ENCODE measurements around the gene CCDC13. TPM values are rescaled to one million over a fixed set of nuclear protein-coding genes. Genes with fewer than 3 reads are reported as not detected.

CCDC13 gene
- polyA plus RNA-seq, 3 donors, result 0.44 to 0.85 (median 0.56) TPM

DNA sequence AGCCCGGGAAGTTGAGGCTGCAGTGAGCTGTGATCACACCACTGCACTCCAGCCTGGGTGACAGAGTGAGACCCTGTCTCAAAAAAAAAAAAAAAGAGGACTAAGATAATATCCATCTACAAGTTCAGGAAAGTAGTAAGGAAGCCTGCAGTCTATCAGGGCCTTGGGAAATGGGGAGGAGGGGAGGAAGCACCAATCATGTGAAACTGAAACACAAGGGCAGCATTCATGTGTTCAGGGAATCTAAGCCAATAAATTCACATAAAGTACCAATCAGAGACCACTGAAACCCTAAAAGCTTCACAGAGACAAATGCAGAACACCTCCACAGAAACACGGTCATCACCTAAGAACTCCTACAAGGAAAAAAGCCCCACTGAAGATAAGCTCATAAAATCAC lies 47.6 kb downstream of the CCDC13 start:
- H3K27ac ChIP-seq (ENCODE audit: low read depth, low read length), result no peak overlapping the region
- 79 to 85% (median 80%) methylated on average over 2 of the region's 2 CpGs for WGBS, 3 donors

DNA sequence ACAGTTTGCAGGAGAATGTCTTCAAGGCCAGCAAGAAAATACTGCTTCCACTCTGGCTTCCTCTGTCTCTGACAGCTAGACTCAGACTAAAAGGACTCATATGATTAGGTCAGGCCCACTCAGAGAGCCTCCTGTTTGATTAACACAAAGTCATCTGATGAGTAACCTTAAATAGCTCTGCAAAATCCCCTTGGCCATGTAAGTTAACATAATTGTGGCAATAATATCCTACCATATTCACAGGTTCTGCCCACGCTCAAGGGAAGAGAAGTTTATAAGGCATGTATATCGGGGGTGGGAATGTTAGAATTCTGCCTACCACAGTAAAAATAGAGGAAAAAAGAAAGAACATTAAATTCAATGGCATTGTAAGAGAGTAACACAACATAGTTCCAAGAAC lies 49.8 kb downstream of the CCDC13 start:
- WGBS, 3 donors, result 93 to 97% (median 95%) methylated on average over 2 of the region's 2 CpGs
- no peak overlapping the region for H3K27ac ChIP-seq (ENCODE audit: low read depth, low read length)

Other genes with a start within 250 kb of the CCDC13 start
- 10 to 100 TPM; 26.0 to 45.0 (median 28.4) TPM for gene SEC22C, start 191.3 kb downstream of the CCDC13 start, polyA plus RNA-seq
- 10 to 100 TPM; 16.3 to 36.0 (median 20.6) TPM for gene SS18L2, start 182.4 kb downstream of the CCDC13 start, polyA plus RNA-seq
- 10 to 100 TPM; 15.3 to 27.9 (median 20.2) TPM for gene NKTR, start 172.6 kb downstream of the CCDC13 start, polyA plus RNA-seq
- gene ZBTB47, start 119.6 kb downstream of the CCDC13 start, polyA plus RNA-seq, result 10 to 100 TPM; 10.5 to 82.4 (median 28.1) TPM
- gene KLHL40, start 87.7 kb downstream of the CCDC13 start, polyA plus RNA-seq, result under 1 TPM in 2 of 3 donors, not detected in 1; 0.03 to 0.41 TPM
- gene HHATL, start 70.5 kb downstream of the CCDC13 start, polyA plus RNA-seq, result 1 to 10 TPM in 2 of 3 donors, under 1 TPM in 1; 0.15 to 2.0 (median 1.6) TPM
- gene HIGD1A, start 31.2 kb upstream of the CCDC13 start, polyA plus RNA-seq, result 100 to 1,000 TPM in 2 of 3 donors, 10 to 100 TPM in 1; 44.3 to 246 (median 131) TPM
- 1 to 10 TPM in 2 of 3 donors, under 1 TPM in 1; 0.31 to 2.6 (median 1.7) TPM for gene ACKR2, start 36.2 kb upstream of the CCDC13 start, polyA plus RNA-seq
- gene CYP8B1, start 102.6 kb upstream of the CCDC13 start, polyA plus RNA-seq, result under 1 TPM in 1 of 3 donors, not detected in 2; 0.01 TPM
- 1 to 10 TPM; 2.7 to 3.3 (median 2.8) TPM for gene ZNF662, start 132.9 kb upstream of the CCDC13 start, polyA plus RNA-seq
- 1 to 10 TPM; 1.6 to 7.8 (median 4.5) TPM for gene GASK1A, start 206.1 kb upstream of the CCDC13 start, polyA plus RNA-seq